NCI-H460 (cell line): Measurements from ENCODE around the gene GBP2. TPM values are rescaled to one million over a fixed set of nuclear protein-coding genes. Genes with fewer than 3 reads are reported as not detected.

Experiments used
- DNase-seq: peaks from one replicate; pipeline ENCODE4 v3.0.0-alpha.2; 2016; ENCODE audit warnings: low read depth; ENCODE audit errors: extremely low read depth
- total RNA-seq: library from RNA; depleted of rRNA; stranded (reverse); fragments of >200 nt; shearing (Covaris generic); gene quantifications from 2 replicates; pipeline ENCODE4 v1.2.3, GENCODE V29; 2014; rRNA removed

Gene GBP2
- total RNA-seq, 1 experiment from 2014 or later, result 1.3 TPM

DNA sequence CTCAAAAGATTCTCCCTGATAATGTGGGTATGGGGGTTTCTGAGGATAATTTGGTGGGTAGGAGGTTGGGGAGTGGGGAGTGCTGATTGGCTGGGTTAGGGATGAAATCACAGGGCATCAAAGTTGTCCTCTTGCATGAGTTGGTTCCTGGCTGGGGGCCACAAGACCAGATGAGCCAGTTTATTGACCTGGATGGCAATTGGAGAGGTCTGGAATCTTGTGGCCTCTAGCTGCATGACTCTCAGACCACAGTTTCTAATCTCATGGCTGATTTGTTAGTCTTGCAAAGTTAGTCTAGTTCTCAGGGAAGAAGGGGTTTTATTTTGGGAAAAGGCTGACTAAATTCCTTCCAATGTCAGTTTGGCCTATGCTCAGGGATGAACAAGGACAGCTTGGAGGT is 57.6 kb downstream of the GBP2 start:
- no peak for DNase-seq

DNA sequence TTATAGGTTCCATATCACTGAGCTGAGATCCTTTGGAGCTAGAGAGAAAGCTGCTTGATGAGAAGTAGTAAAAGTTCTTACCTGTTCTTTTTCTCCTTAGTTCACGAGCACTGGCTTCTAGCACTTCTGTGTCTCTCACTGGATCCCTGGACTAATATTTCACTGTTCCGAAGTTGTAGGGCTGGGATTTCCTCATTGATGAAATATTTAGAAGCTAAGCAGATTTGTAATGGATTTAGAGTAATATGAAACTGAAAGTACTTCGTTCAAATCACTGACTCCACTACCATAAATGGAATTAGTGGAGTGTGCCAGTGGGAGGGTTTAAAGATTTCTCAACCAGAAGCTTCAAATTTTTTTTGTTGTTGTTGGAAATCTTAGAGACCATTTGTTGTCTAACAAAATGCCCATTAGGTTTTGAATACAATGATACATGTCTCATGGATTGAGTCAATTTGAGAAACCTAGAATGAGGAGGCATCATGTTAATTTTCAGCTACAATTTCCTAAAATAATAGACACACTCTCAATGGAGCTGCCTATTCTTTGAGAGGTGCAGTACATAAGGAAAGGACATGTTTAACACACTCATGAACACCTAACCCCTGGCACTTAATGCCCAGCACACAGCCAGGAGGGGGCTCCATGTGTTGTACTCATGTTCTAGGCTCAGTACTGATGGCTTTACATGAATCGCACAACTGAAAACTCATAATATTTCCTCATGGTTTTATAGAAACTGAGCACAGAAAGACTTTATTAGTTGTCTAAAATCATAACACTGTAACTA is 60.6 kb downstream of the GBP2 start, which contains the start of gene GBP1:
Gene GBP1, minus strand, starts transcription at position 130 of the 790 bp plus-strand sequence. CDS start 1,974 bp downstream, outside the sequence.
- peak; percentile 6 for DNase-seq

DNA sequence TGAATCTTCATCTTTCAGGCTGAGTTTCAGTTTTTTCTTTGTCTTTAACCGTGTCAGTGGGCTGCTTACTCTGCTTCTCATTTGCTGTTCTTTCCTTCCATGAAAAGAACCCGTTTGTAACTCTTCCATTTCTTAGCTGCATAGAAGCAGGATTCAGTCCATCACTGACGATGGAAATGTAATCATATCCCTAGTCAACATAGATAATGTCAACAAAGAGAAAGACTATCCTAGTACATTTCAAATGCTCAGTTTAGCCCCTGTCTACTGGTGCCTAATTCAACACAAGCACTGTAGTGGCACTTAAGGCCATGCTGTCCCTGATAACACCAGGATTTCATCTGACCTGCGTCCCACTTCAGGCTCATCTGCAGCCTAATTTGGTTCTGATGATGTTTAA is 61.3 kb downstream of the GBP2 start:
- no peak for DNase-seq

DNA sequence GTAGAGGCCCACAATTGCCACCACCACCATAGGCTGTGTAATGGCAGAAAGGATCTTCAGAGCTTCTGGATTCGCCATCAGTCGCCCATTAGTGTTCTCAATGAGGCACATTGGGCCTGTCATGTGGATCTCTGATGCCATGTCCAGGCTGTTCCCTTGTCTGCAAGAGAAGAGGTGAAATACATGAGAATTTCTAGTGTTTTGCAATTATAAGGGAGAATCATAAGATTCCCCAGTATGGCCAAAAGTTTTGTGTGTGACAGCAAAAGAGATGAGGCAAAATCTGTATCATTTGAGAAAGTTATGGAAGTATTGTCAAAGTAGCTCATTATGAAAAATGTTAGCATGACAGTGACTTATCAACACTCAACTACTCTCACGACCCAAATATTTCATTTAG is 62.8 kb downstream of the GBP2 start:
- no peak for DNase-seq

DNA sequence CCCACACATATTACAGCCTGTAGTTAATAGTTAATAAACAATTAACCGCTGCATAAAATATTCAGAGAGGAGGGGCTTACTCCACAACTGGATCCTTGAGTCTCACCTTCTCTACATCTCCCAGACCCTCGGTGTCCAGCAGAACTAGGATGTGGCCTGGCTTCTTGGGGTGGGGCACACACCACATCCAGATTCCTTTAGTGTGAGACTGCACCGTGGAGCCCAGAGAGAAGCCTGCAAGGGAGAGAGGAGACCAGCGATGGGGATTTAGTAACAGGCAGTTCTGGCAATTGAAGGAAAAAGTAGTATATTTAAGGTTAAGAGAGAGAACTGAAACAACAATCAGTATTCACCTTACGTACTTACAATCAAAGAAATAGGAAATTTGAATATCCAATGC is 65.8 kb downstream of the GBP2 start:
- no peak for DNase-seq

Other genes with a start within 250 kb of the GBP2 start
- 33.8 and 36.2 TPM in 2 replicates for gene GTF2B, start 234.5 kb downstream of the GBP2 start, total RNA-seq
- gene KYAT3, start 133.5 kb downstream of the GBP2 start, total RNA-seq, result 8.1 and 8.7 TPM in 2 replicates
- 4.5 and 4.8 TPM in 2 replicates for gene RBMXL1, start 133.5 kb downstream of the GBP2 start, total RNA-seq
- gene GBP3, start 103.2 kb downstream of the GBP2 start, total RNA-seq, result 0.55 and 1.7 TPM in 2 replicates
- 4.1 and 4.9 TPM in 2 replicates for gene GBP1, start 60.9 kb downstream of the GBP2 start, total RNA-seq
- not detected in 2 replicates for gene GBP7, start 49.9 kb upstream of the GBP2 start, total RNA-seq
- gene GBP4, start 72.8 kb upstream of the GBP2 start, total RNA-seq, result not detected in 2 replicates
- gene GBP5, start 146.7 kb upstream of the GBP2 start, total RNA-seq, result not detected in 2 replicates
- gene GBP6, start 237.9 kb upstream of the GBP2 start, total RNA-seq, result not detected in 2 replicates